Right ventricle myocardium superior (tissue), 1 donor: ENCODE data around the gene PEX11B. TPM values are rescaled to one million over a fixed set of nuclear protein-coding genes. Genes with fewer than 3 reads are reported as not detected.
A peak's percentile ranks its signal among the peaks of the same experiment; 100 is the strongest.

Experiments
- ATAC-seq: fragments of 200-7000 bp; cut with Tn5 transposase; one replicate; pipeline ENCODE4 v1.9.1; 2020; ENCODE audit warnings: mild to moderate bottlenecking; ENCODE audit not compliant: poor library complexity
- DNase-seq: peaks from one replicate; pipeline ENCODE4 v3.0.0-alpha.2; 2020
- intact Hi-C: fragments of 100-400 bp; cut with DNase I; formaldehyde crosslinking; loops from one replicate; pipeline ENCODE4 v1.11.2; 2022
- long read RNA-seq: library from polyadenylated mRNA; unstranded; transcript quantifications from one replicate; pipeline ENCODE4 v2.0.0, GENCODE V29; 2021
- total RNA-seq: library from RNA; stranded (reverse); fragmentation: NEBNext Ultra II Directional; extraction: Animal tissue kit (Norgen Biotek cat#: 25700); gene quantifications from one replicate; pipeline ENCODE4 v1.2.1, GENCODE V29; 2021
- donor health status: DM: no; HTN: yes; CAD: no; lungs with severe emphysema.

PEX11B gene
- total RNA-seq = 22.3 TPM
- long read RNA-seq, transcript PEX11B-201 (4 exons, 1,740 nt) = major isoform, 44 of 46 reads
- long read RNA-seq, partial matches to known transcripts = 0 of 46 reads
- long read RNA-seq, other reads (novel, unspliced or antisense) = 2 of 46 reads

GRCh38 chr1:145918144-145918991 lies at the start of gene PEX11B:
TSS of gene PEX11B (minus strand) at chr1:145918717. CDS start at chr1:145918688, 29 bp downstream.
- intact Hi-C loops = loop anchor here (10.0 kb wide), 1 partner anchor 56 kb away; no protein-coding TSS in a partner anchor
- DNase-seq = peak; percentile 93
- ATAC-seq = peak; percentile 97

- DNase-seq (no peak), ATAC-seq (no peak)
- intact Hi-C loops = no loop called here
Measured at GRCh38 chr1:145967288-145967687, 48.8 kb upstream of the PEX11B start.

- intact Hi-C loops = no loop called here
- no peak for ATAC-seq
- no peak for DNase-seq
Measured at GRCh38 chr1:145965119-145965744, 46.7 kb upstream of the PEX11B start.

- intact Hi-C loops = no loop called here
- peak; percentile 84 for ATAC-seq
Measured at GRCh38 chr1:145964328-145965118, 46.0 kb upstream of the PEX11B start, which contains the start of the genes ANKRD34A and POLR3GL. TSS of gene ANKRD34A (minus strand) at chr1:145964575. CDS start at chr1:145961759, 2,816 bp downstream. TSS of gene POLR3GL (plus strand) at chr1:145964690. CDS start at chr1:145974866, 10,176 bp downstream.

GRCh38 chr1:145963265-145964019 lies 44.9 kb upstream of the PEX11B start:
- DNase-seq (no peak), ATAC-seq (no peak)
- intact Hi-C loops = no loop called here

More at GRCh38 chr1:145964328-145965118, 46.0 kb upstream of the PEX11B start, which contains the start of the genes ANKRD34A and POLR3GL:
- peak; percentile 98 for DNase-seq

- intact Hi-C loops = no loop called here
- ATAC-seq (no peak), DNase-seq (peak; percentile 62)
Measured at GRCh38 chr1:145962157-145963102, 43.9 kb upstream of the PEX11B start.

- intact Hi-C loops = no loop called here
- DNase-seq = peak; percentile 69
- ATAC-seq = no peak
Measured at GRCh38 chr1:145961425-145962156, 43.1 kb upstream of the PEX11B start.

GRCh38 chr1:145961109-145961424 lies 42.5 kb upstream of the PEX11B start:
- ATAC-seq = no peak
- intact Hi-C loops = no loop called here

GRCh38 chr1:145960468-145961108 lies 42.1 kb upstream of the PEX11B start:
- peak; percentile 54 for ATAC-seq
- intact Hi-C loops = no loop called here
- DNase-seq = peak; percentile 89

More at GRCh38 chr1:145961109-145961424, 42.5 kb upstream of the PEX11B start:
- no peak for DNase-seq

- ATAC-seq = no peak
- no peak for DNase-seq
- intact Hi-C loops = no loop called here
Measured at GRCh38 chr1:145959957-145960467, 41.5 kb upstream of the PEX11B start.

- intact Hi-C loops = no loop called here
- ATAC-seq (no peak), DNase-seq (no peak)
Measured at GRCh38 chr1:145959333-145959732, 40.8 kb upstream of the PEX11B start.

GRCh38 chr1:145958734-145959133 lies 40.2 kb upstream of the PEX11B start:
- DNase-seq (no peak), ATAC-seq (no peak)
- intact Hi-C loops = no loop called here

- peak; percentile 85 for ATAC-seq
- peak; percentile 97 for DNase-seq
- intact Hi-C loops = no loop called here
Measured at GRCh38 chr1:145957443-145958319, 39.2 kb upstream of the PEX11B start, which contains the start of gene LIX1L. TSS of gene LIX1L (minus strand) at chr1:145958017. CDS start at chr1:145957927, 90 bp downstream.

- DNase-seq (peak; percentile 51), ATAC-seq (no peak)
- intact Hi-C loops = no loop called here
Measured at GRCh38 chr1:145956781-145957442, 38.4 kb upstream of the PEX11B start.
